ENCODE measurements around the gene ZNF543.

The ZNF543 gene

GRCh38 chr19:57280165-57280961, 39.9 kb upstream of the ZNF543 start, which contains the start of gene ZNF460:
TSS of gene ZNF460 (plus strand) at chr19:57280485. CDS start at chr19:57280807, 322 bp downstream.
- Histone ChIP-seq H3K4me2 (ENCODE audit: low read length) (peak within 1 kb of the TSS; percentile 94), H3K4me1 (ENCODE audit: control insufficient read depth, low read length) (peaks cover 22% of the 10 kb centered on the region), H3K9me3 (ENCODE audit: control insufficient read depth, insufficient read depth, low read length) (peaks cover 21% of the 10 kb centered on the region), H3F3A (ENCODE audit: control insufficient read depth, insufficient read depth) (no peaks in the 10 kb centered on the region), H3K4me3 (ENCODE audit: low read length) (peak within 1 kb of the TSS; percentile 83), H3K79me2 (ENCODE audit: control insufficient read depth, low read length) (peaks cover 45% of the 10 kb centered on the region), H3K9me2 (replicated peaks; ENCODE audit: control insufficient read depth, low read length) (no peaks in the 10 kb centered on the region), H4K20me1 (ENCODE audit: control insufficient read depth, insufficient read depth, low read depth, low read length) (no peaks in the 10 kb centered on the region), H3K36me3 (ENCODE audit: control insufficient read depth, low read length) (peaks cover 55% of the 10 kb centered on the region), H3K27me3 (ENCODE audit: control insufficient read depth, low read length) (no peaks in the 10 kb centered on the region), H3K27ac (ENCODE audit: low read depth, low read length) (peak within 1 kb of the TSS; percentile 82)
- TF ChIP-seq CTCF (IDR thresholded peaks at IDR 0.05; ENCODE audit: low read depth, low read length, poor library complexity, severe bottlenecking) (no peak), EZH2phosphoT487 (IDR thresholded peaks at IDR 0.05; ENCODE audit: borderline replicate concordance, low read length) (no peak)

- peaks cover 21% of the 10 kb centered on the region for H3K9me3 ChIP-seq (ENCODE audit: control insufficient read depth, insufficient read depth, low read length)
- TF ChIP-seq CTCF (IDR thresholded peaks at IDR 0.05; ENCODE audit: low read depth, low read length, poor library complexity, severe bottlenecking), result no peak
- no peak for TF ChIP-seq EZH2phosphoT487 (IDR thresholded peaks at IDR 0.05; ENCODE audit: borderline replicate concordance, low read length)
- H3K4me2 ChIP-seq (ENCODE audit: low read length), result peak overlapping the region; percentile 94
- no peaks in the 10 kb centered on the region for H4K20me1 ChIP-seq (ENCODE audit: control insufficient read depth, insufficient read depth, low read depth, low read length)
- peaks cover 22% of the 10 kb centered on the region for H3K4me1 ChIP-seq (ENCODE audit: control insufficient read depth, low read length)
- H3K79me2 ChIP-seq (ENCODE audit: control insufficient read depth, low read length), result peaks cover 51% of the 10 kb centered on the region
- no peaks in the 10 kb centered on the region for H3K9me2 ChIP-seq (replicated peaks; ENCODE audit: control insufficient read depth, low read length)
- peaks cover 61% of the 10 kb centered on the region for H3K36me3 ChIP-seq (ENCODE audit: control insufficient read depth, low read length)
- no peaks in the 10 kb centered on the region for H3F3A ChIP-seq (ENCODE audit: control insufficient read depth, insufficient read depth)
- H3K27me3 ChIP-seq (ENCODE audit: control insufficient read depth, low read length), result no peaks in the 10 kb centered on the region
- peak overlapping the region; percentile 83 for H3K4me3 ChIP-seq (ENCODE audit: low read length)
- peak overlapping the region; percentile 82 for H3K27ac ChIP-seq (ENCODE audit: low read depth, low read length)
Observed at GRCh38 chr19:57280962-57281400, 39.3 kb upstream of the ZNF543 start.

- H3K27ac ChIP-seq (ENCODE audit: low read depth, low read length), result no peak overlapping the region
- no peak for TF ChIP-seq EZH2phosphoT487 (IDR thresholded peaks at IDR 0.05; ENCODE audit: borderline replicate concordance, low read length)
- TF ChIP-seq CTCF (IDR thresholded peaks at IDR 0.05; ENCODE audit: low read depth, low read length, poor library complexity, severe bottlenecking), result no peak
- no peaks in the 10 kb centered on the region for H3K27me3 ChIP-seq (ENCODE audit: control insufficient read depth, low read length)
- H3K4me3 ChIP-seq (ENCODE audit: low read length), result peak overlapping the region; percentile 83
- peaks cover 24% of the 10 kb centered on the region for H3K9me3 ChIP-seq (ENCODE audit: control insufficient read depth, insufficient read depth, low read length)
- H3K79me2 ChIP-seq (ENCODE audit: control insufficient read depth, low read length), result peaks cover 59% of the 10 kb centered on the region
- peaks cover 73% of the 10 kb centered on the region for H3K36me3 ChIP-seq (ENCODE audit: control insufficient read depth, low read length)
- H3K4me2 ChIP-seq (ENCODE audit: low read length), result peak overlapping the region; percentile 94
- H3F3A ChIP-seq (ENCODE audit: control insufficient read depth, insufficient read depth), result no peaks in the 10 kb centered on the region
- no peaks in the 10 kb centered on the region for H4K20me1 ChIP-seq (ENCODE audit: control insufficient read depth, insufficient read depth, low read depth, low read length)
- H3K9me2 ChIP-seq (replicated peaks; ENCODE audit: control insufficient read depth, low read length), result no peaks in the 10 kb centered on the region
- peaks cover 22% of the 10 kb centered on the region for H3K4me1 ChIP-seq (ENCODE audit: control insufficient read depth, low read length)
Observed at GRCh38 chr19:57282011-57282643, 38.1 kb upstream of the ZNF543 start.

Measured in DOHH2 (cell line).